Measurements from ENCODE around the gene YTHDF1.

YTHDF1 gene

DNA sequence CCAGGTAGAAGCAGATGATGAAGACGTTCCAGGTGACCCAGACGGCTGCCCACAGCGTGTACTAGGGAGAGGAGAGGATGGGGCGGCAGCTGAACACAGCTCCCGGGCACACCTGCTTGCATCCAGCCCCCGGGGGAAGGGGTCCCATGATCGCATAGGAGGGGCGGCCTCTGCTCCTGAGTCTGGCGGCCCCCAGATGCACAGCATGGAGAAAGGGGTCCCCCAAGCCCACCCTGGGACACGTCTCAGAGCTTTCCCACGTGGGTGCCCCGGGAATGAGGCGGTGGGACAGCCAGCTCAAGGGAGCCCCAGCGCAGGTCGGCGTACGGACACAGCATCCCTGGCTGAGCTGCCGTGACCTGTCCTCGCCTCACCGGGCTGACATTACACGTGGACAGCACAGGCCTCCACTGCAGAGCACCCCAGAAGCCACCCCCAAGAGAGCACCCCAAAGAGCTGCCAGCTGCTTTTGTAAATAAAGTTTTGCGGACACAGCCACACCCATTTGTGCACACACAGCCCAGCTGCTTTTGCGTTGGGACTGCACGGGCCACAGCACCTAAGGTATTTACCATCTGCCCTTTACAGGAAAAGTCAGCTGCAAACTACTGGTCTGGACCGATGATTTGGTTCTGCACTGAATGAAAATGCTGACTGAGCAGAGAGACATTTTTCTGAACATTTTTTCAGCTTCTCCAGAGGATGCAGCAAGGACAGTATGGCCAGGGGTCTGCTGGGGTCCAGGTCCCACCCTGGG is 33.1 kb upstream of the YTHDF1 start:
- no peak for DNase-seq

- no peak for DNase-seq
Measured at GRCh38 chr20:63247671-63248228, 31.8 kb upstream of the YTHDF1 start.

DNA sequence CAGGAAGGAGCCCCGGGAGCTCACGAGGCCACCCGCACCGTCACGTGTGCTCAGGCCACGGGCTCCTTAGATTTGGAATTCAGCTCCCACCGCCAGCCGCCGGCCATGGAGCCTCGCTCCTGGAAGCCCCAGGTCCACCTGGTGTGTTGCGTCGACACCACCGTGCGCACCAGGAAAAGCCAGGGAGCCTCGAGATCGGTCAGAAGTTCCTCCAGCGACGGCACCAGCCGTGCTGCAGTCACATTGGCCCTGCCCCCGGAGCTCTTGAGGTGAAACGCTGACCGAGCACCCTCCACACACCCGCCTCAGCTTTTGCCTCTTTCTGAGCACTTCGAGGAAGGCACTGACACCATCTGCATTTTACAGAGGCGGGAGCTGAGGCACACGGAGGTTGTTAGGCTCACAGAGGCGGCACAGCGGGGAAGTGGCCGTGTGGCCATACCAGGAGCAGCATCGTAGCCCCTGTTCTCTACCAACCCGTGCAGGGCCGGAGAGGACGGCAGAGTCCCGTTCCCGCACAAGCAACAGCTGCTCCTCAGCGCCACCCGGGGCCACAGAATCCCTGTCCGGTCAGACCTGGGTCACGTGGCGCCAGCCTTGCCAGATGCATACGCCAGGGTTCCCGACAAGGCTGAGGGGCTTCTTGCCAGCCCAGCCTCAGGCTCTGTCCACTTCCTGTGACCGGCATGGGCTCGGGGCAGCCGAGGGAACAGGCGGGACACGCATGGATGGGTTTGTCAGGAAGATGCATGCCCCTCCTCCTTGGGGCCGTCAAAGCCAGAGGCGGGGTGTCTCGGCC is 30.8 kb upstream of the YTHDF1 start:
- DNase-seq, result no peak

GRCh38 chr20:63244468-63244867 is 28.5 kb upstream of the YTHDF1 start:
- DNase-seq, result no peak

DNA sequence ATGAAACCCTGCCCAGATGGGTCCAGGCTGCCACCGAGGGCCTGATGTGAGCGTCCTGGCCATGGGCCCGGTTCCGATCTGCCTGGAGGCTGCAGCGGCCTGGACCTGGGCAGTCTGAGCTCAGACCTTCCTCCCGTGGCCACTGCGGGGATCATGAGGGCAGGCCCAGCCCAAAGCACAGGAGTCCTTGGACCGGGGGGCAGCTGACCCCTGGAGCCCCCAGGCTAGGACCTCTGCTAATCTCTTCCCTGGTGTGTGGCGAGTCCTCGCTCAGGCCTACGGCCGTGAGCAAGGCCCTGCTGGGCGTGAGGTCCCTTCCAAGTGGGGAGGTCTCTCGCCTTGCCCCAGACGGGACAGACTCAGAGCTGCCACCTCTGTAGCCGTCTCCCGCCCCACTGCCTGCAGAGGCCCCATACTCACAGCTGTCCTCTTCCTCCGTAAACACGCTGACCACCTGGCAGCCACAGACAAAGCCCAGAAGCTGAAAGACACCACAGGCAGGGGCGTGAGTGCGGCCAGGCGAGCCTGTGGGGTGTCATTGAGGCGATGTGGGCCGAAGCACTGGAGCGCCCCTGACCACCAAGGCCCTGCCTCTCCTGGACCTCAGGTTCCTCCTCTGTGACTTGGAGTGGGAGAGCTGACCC is 27.8 kb upstream of the YTHDF1 start:
- DNase-seq, result no peak

- DNase-seq, result no peak
Measured at GRCh38 chr20:63242736-63243135, 26.8 kb upstream of the YTHDF1 start.

GRCh38 chr20:63241272-63241671 is 25.3 kb upstream of the YTHDF1 start:
- no peak for DNase-seq

DNA sequence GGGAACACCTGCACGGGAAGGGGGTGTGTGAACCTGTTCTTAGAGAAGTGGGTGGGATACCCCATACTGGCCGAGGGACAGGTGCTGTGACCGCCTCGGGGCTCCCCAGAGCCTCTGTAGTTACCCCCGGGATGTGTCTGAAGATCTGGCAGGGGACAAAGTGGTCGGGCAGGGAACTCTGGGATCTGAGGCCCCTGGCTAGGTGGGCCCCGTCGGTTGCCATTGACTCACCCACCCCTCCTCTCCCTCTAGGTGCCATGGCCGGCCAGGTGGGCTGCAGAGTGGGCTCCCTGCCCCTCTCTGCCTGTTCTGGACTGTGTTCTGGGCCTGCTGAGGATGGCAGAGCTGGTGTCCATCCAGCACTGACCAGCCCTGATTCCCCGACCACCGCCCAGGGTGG is 24.1 kb upstream of the YTHDF1 start:
- DNase-seq, result no peak

- DNase-seq, result no peak
Measured at GRCh38 chr20:63239431-63239830, 23.5 kb upstream of the YTHDF1 start.

DNA sequence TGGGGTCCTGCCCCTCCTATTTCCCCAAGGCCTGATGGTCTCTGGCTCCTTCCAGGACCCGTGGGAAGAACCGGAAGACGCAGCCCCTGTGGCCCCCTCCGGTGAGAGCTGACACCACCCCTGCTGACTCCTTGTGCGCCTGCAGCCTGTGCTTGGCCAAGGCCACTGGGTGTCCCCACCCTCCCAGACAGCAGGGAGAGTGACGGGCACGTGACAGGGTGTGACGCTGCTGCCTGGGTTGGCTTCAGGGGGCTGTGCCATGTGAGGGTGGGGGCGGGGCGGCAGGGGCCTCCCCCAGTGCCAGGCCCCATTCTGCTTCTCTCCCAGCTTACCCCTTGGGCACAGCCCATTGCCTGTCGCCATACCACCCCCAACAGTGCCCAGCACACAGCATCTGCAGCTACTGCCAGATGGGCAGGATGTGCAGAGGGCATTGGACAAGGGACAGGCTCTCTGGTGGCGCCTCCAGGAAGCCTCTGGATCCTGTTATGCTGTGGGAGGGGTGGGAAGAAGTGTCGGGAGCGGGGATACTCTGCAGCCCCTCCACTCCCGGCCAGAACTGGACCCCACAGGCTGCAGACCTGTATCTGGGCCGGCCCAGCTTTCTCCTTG is 22.7 kb upstream of the YTHDF1 start:
- DNase-seq, result no peak

- no peak for DNase-seq
Measured at GRCh38 chr20:63238031-63238430, 22.1 kb upstream of the YTHDF1 start.

GRCh38 chr20:63236116-63236837 is 20.3 kb upstream of the YTHDF1 start:
- DNase-seq, result no peak

- no peak for DNase-seq
Measured at GRCh38 chr20:63235399-63235983, 19.6 kb upstream of the YTHDF1 start, which contains the start of gene BIRC7. Gene BIRC7 (plus strand): TSS chr20:63235905. CDS start chr20:63236097, 192 bp downstream.

DNA sequence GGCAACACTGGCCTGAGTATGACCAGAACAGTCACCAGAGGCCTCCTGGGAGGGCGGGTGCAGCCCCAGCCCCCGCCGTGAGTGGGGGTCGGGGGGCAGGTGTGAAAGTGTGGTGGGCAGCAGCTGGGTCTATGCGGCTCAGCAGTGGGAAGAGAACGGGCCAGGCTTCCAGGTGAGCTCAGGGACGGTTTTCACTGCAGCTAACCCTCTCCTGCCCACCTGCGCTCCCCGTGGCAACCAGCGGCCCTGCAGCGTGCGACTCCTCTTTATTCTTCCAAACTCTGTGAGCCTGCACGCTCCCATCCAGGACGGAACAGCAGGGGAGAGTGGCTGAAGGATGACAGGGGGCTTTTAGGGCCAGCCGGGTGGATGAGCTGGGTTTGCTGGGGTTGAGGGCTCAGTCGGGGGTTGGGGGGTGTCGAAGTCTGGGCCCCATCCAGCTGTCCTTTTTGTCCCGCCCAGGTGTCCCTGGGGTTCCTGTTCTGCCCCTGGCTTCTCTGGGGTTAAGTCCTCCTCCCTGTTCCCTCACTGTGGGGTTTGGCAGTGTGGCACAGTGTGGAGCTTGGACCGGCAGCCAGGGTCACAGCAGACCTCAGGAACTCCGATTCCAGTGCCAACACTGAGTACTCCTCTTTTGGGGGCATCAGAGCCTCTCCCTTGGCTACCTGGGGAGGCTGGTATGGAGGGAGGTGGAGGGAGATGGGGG is 18.9 kb upstream of the YTHDF1 start:
- peak; percentile 7 for DNase-seq

- no peak for DNase-seq
Measured at GRCh38 chr20:63233924-63234323, 18.0 kb upstream of the YTHDF1 start.

- DNase-seq, result no peak
Measured at GRCh38 chr20:63233061-63233344, 17.1 kb upstream of the YTHDF1 start.

DNA sequence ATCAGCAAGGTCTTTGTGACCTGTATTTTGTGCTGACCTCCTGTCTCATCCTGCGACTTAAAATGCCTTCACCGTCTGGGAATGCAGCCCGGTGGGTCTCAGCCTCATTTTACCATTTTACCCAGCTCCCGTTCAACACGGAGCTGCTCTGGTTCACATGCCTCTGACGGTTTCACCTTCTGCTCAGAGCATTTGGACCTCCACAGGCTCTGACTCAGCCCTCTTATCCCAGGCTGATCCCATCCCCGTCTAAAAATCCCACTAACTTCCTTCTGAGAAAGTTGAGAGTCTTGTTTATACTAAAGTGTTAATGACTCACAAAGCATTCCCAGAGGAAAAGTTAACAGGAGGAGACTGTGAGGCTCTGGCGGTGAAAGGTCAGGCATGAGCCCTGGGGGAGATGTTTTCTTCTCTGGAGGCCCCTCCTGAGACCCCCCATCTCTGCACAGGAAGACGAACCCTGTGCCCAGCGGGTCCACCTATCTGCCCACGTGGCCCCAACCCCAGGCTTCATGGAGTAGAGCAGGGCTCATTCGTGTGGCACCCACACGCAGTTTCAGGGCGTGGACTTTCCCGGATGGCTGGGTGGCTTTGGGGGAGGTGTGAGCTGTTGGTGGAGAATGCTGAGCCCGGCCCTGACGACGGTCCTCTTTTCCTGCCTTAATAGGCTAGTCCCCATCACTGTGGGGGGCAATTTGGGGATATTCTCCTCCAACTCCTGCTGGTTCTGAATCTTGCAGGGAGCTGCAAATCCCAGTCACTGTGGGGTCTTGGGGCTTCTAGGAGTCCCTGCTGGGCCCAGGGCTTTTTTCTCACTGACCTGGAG is 16.5 kb upstream of the YTHDF1 start:
- no peak for DNase-seq

DNA sequence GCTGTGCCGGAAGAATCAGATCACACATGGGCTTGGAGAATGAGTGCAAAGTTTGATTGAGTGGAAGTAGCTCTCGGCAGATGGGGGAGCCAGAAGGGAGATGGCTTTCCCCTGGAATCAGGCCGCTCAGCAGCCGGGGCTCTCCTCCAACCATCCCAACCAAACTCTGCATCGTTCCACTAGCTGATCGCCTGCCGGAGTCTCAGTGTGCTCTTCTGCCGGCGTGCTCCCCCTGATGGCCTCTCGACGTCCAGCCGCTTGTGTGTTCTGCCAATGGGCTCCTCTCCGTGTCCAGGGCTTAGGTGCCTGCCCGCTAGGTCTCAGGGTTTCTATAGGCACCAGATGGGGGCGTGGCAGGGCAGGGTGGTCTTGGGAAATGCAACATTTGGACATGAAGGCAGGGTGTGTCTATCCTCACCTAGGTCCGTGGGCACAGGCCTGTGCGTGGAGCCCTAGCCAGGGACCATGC is 14.9 kb upstream of the YTHDF1 start:
- no peak for DNase-seq

DNA sequence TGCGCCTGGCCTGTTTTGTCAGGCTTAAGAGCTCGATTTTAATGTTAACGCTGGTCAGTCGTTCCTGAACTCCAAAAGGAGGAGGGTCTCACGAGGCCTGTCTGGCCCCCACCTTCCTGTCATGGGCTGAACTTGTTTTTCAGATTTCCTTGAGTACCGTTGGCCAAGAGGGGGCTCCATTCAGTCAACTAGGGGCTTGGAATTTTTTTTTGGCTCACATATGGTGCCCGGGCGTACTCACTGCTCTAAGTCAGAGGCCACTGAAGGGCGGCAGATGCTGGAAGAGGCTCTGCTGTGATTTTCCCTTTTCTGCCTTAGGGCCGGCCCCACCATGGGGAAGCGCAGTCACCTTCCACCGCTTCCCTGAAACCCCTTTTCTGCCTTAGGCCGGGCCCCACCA is 12.9 kb upstream of the YTHDF1 start:
- no peak for DNase-seq

GRCh38 chr20:63227260-63227659 is 11.3 kb upstream of the YTHDF1 start:
- DNase-seq, result no peak

Measured in activated T-cell treated with anti-CD3 and anti-CD28 coated beads for 4 hours (primary cell).